Common myeloid progenitor, CD34-positive (primary cell): ENCODE measurements around the gene DDTL.
A peak's percentile ranks its signal among the peaks of the same experiment; 100 is the strongest.
"Not testable (repeated sequence)": the region's sequence is repeated elsewhere in the genome, so short reads cannot be mapped to it uniquely, and the experiment has no call there.

ENCODE experiments used
- CTCF ChIA-PET: fragments of 350-600 bp; sonication (Branson Sonifier 250); formaldehyde crosslinking; loops from one replicate; lab custom pipeline; 2021; ENCODE audit warnings: antibody characterized with exemption; lab: Charles Lee
- POLR2A ChIA-PET: fragments of 350-600 bp; sonication (Branson Sonifier 250); formaldehyde crosslinking; loops from one replicate; lab custom pipeline; 2021; ENCODE audit warnings: antibody characterized with exemption; lab: Charles Lee
- DNase-seq, 3 donors: peaks; one replicate each; pipeline versions ENCODE4 v3.0.0 to v3.0.0-alpha.2; 2013
- H3K27ac ChIP-seq, 2 experiments: 1 replicate in 1 of 2; 2 replicates in 1 of 2; pipeline ENCODE4 v1.7.0; 2013; ENCODE audit warnings: inconsistent platforms in 2 of 2, low read length in 2 of 2, mild to moderate bottlenecking in 2 of 2, low read depth in 1 of 2, moderate library complexity in 1 of 2; ENCODE audit not compliant: severe bottlenecking in 2 of 2, insufficient read depth in 1 of 2, poor library complexity in 1 of 2
- H3K27me3 ChIP-seq, 5 experiments: replicated peaks in 2 of 5; 1 replicate in 3 of 5; 2 replicates in 2 of 5; pipeline versions ENCODE4 v1.6.1 to v1.7.0; 2013; ENCODE audit warnings: low read length in 4 of 5, mild to moderate bottlenecking in 2 of 5, moderate library complexity in 2 of 5, inconsistent platforms in 1 of 5; ENCODE audit not compliant: insufficient read depth in 5 of 5, control insufficient read depth in 4 of 5
- H3K36me3 ChIP-seq, 4 experiments: 1 replicate in 2 of 4; 2 replicates in 2 of 4; pipeline versions ENCODE4 v1.6.1 to v1.7.0; 2013; ENCODE audit warnings: low read length in 3 of 4, control low read depth in 1 of 4, mild to moderate bottlenecking in 1 of 4; ENCODE audit not compliant: control insufficient read depth in 4 of 4, insufficient read depth in 4 of 4
- H3K4me1 ChIP-seq, 4 experiments: 1 replicate in 3 of 4; 2 replicates in 1 of 4; pipeline versions ENCODE4 v1.6.1 to v1.7.1; 2013; ENCODE audit warnings: low read length in 3 of 4, mild to moderate bottlenecking in 3 of 4, control low read depth in 1 of 4, inconsistent platforms in 1 of 4, moderate library complexity in 1 of 4; ENCODE audit not compliant: control insufficient read depth in 4 of 4, insufficient read depth in 4 of 4; ENCODE audit errors: control extremely low read depth in 1 of 4
- H3K4me3 ChIP-seq, 7 experiments: 1 replicate in 4 of 7; 2 replicates in 3 of 7; pipeline versions ENCODE4 v1.5.1 to v1.7.0; 2013; ENCODE audit warnings: mild to moderate bottlenecking in 7 of 7, low read length in 6 of 7, moderate library complexity in 6 of 7, inconsistent platforms in 2 of 7, low read depth in 2 of 7, control low read depth in 1 of 7; ENCODE audit not compliant: insufficient read depth in 4 of 7, control insufficient read depth in 1 of 7; ENCODE audit errors: extremely low read depth in 1 of 7
- H3K9me3 ChIP-seq, 5 experiments: 1 replicate in 4 of 5; 2 replicates in 1 of 5; pipeline versions ENCODE4 v1.6.1 to v1.7.1; 2013; ENCODE audit warnings: low read length in 4 of 5, mild to moderate bottlenecking in 2 of 5, inconsistent platforms in 1 of 5, low read depth in 1 of 5, moderate library complexity in 1 of 5; ENCODE audit not compliant: control insufficient read depth in 4 of 5, insufficient read depth in 2 of 5; ENCODE audit errors: control extremely low read depth in 1 of 5
- WGBS: methylation state at CpG from one replicate; pipeline ENCODE4 v1.1.5; 2013; ENCODE audit not compliant: insufficient coverage; 5-methylcytosine and 5-hydroxymethylcytosine counted together

The DDTL gene

GRCh38 chr22:23953485-23953884, 13.2 kb upstream of the DDTL start:
- POLR2A ChIA-PET, H3K36me3 ChIP-seq, H3K4me1 ChIP-seq, H3K27ac ChIP-seq, CTCF ChIA-PET, H3K9me3 ChIP-seq, H3K27me3 ChIP-seq, H3K4me3 ChIP-seq, DNase-seq: not testable (repeated sequence)
- WGBS, result 75% methylated on average over 2 of the region's 4 CpGs

- H3K27me3 ChIP-seq, CTCF ChIA-PET, H3K36me3 ChIP-seq, POLR2A ChIA-PET, H3K4me3 ChIP-seq, H3K4me1 ChIP-seq, DNase-seq, H3K9me3 ChIP-seq, H3K27ac ChIP-seq: not testable (repeated sequence)
- 86% methylated on average over 5 of the region's 8 CpGs for WGBS
Measured at GRCh38 chr22:23954193-23954990, 12.3 kb upstream of the DDTL start.

- CTCF ChIA-PET, result not testable (repeated sequence)
Measured at GRCh38 chr22:23954991-23955305, 11.7 kb upstream of the DDTL start.

GRCh38 chr22:23955886-23956285, 10.8 kb upstream of the DDTL start:
- WGBS, result no CpG with 5 or more reads among the region's 8 CpGs

More at GRCh38 chr22:23954991-23955305, 11.7 kb upstream of the DDTL start:
- H3K27ac ChIP-seq, DNase-seq, POLR2A ChIA-PET, H3K4me3 ChIP-seq, H3K4me1 ChIP-seq, H3K9me3 ChIP-seq, H3K36me3 ChIP-seq, H3K27me3 ChIP-seq: not testable (repeated sequence)
- WGBS, result 94% methylated on average over 3 of the region's 6 CpGs

GRCh38 chr22:23956301-23956900, 10.3 kb upstream of the DDTL start:
- CTCF ChIA-PET, POLR2A ChIA-PET, H3K4me1 ChIP-seq, H3K27ac ChIP-seq, H3K9me3 ChIP-seq, H3K4me3 ChIP-seq, H3K36me3 ChIP-seq, H3K27me3 ChIP-seq: not testable (repeated sequence)
- peak; percentile 72 to 81 (median 73) for DNase-seq
- 22% methylated on average over 6 of the region's 12 CpGs for WGBS

More at GRCh38 chr22:23955886-23956285, 10.8 kb upstream of the DDTL start:
- H3K9me3 ChIP-seq, H3K4me1 ChIP-seq, CTCF ChIA-PET, H3K27ac ChIP-seq, DNase-seq, POLR2A ChIA-PET, H3K4me3 ChIP-seq, H3K36me3 ChIP-seq, H3K27me3 ChIP-seq: not testable (repeated sequence)

GRCh38 chr22:23961084-23961771, 5.5 kb upstream of the DDTL start, which contains the start of gene GSTT2B:
GSTT2B (minus strand) TSS chr22:23961195; CDS start chr22:23961131, 64 bp downstream.
- H3K27me3 ChIP-seq, H3K4me3 ChIP-seq, POLR2A ChIA-PET, H3K4me1 ChIP-seq, H3K27ac ChIP-seq, H3K36me3 ChIP-seq, H3K9me3 ChIP-seq, CTCF ChIA-PET, DNase-seq: not testable (repeated sequence)
- no CpG with 5 or more reads among the region's 43 CpGs for WGBS

- CTCF ChIA-PET, DNase-seq, H3K4me1 ChIP-seq, H3K27me3 ChIP-seq, H3K9me3 ChIP-seq, POLR2A ChIA-PET, H3K27ac ChIP-seq, H3K4me3 ChIP-seq: not testable (repeated sequence)
- H3K36me3 ChIP-seq, result peaks cover 2 to 20% (median 19%) of the 10 kb centered on the region in 4 experiments
- WGBS, result no CpG with 5 or more reads among the region's 18 CpGs
Measured at GRCh38 chr22:23966094-23966493, 594 bp upstream of the DDTL start.
